ENCODE results near the gene KAZN. TPM values are rescaled to one million over a fixed set of nuclear protein-coding genes. Genes with fewer than 3 reads are reported as not detected.
"Not testable (repeated sequence)": the region's sequence is repeated elsewhere in the genome, so short reads cannot be mapped to it uniquely, and the experiment has no call there.

The KAZN gene
- total RNA-seq, 3 donors from 2014 or later, result 12.2 to 16.4 (median 16.2) TPM

DNA sequence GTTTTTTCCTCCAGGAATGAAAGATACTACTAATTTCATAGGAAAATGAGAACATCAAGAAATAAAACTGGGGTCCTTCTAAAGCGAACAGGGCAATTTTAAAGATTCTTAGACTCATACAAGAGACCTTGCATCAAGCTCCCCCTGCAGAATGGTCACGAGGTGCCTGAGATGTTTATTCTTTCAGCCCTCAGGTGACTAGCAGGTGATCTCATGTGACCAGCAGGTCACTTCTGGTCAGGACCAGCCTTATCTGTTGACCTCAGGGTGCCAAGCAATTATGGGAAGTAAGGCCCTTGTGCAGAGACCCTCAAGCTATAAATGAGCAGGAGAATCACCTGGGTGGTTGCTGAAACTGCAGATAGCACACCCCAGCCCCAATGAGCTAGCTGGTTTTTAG lies 534.5 kb downstream of the KAZN start:
- H3K4me3 ChIP-seq, result no peak overlapping the region
- TF ChIP-seq POLR2A (IDR thresholded peaks at IDR 0.05) (no peak), POLR2AphosphoS5 (IDR thresholded peaks at IDR 0.05) (no peak)
- TF ChIP-seq, protein P1, sequence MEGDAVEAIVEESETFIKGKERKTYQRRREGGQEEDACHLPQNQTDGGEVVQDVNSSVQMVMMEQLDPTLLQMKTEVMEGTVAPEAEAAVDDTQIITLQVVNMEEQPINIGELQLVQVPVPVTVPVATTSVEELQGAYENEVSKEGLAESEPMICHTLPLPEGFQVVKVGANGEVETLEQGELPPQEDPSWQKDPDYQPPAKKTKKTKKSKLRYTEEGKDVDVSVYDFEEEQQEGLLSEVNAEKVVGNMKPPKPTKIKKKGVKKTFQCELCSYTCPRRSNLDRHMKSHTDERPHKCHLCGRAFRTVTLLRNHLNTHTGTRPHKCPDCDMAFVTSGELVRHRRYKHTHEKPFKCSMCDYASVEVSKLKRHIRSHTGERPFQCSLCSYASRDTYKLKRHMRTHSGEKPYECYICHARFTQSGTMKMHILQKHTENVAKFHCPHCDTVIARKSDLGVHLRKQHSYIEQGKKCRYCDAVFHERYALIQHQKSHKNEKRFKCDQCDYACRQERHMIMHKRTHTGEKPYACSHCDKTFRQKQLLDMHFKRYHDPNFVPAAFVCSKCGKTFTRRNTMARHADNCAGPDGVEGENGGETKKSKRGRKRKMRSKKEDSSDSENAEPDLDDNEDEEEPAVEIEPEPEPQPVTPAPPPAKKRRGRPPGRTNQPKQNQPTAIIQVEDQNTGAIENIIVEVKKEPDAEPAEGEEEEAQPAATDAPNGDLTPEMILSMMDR (IDR thresholded peaks at IDR 0.05), result no peak

DNA sequence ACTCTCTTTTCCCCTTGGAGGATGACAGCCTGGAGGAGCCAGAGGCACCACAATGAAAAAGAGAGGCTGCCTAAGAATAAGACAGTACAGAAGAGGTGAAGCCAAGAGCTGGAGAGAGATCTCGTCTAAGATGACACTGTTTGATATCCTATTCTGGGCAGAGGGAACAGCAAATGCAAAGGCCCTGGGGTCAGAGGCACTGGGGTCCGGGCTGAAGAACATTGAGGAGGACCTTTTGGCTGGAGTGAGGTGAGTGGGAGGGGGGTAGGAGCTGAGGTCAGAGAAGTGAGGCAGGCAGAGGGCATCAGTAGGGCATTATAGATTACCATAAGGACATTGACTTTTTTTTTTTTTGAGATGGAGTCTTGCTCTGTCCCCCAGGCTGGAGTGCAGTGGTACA lies 535.8 kb downstream of the KAZN start:
- Histone ChIP-seq H3K9me3 (peaks cover 0 to 7% of the 10 kb centered on the region in 2 donors), H3K27ac (no peak overlapping the region), H3K27me3 (no peaks in the 10 kb centered on the region), H3K4me3 (no peak overlapping the region), H3K36me3 (no peaks in the 10 kb centered on the region), H3K4me1 (no peaks in the 10 kb centered on the region)
- intact Hi-C loops (cut with DNase I; ENCODE audit: low total_unique reads), result loop anchor here (10.0 kb wide), 1 partner anchor 291 kb away; no protein-coding TSS in a partner anchor
- TF ChIP-seq POLR2A (IDR thresholded peaks at IDR 0.05) (no peak), POLR2AphosphoS5 (IDR thresholded peaks at IDR 0.05) (no peak)
- TF ChIP-seq, protein P1 (IDR thresholded peaks at IDR 0.05), result no peak
- DNase-seq (ENCODE audit: low spot score in 2 of 2), result no peak

More for the DNA sequence above, 534.5 kb downstream of the KAZN start:
- Histone ChIP-seq H3K36me3 (no peaks in the 10 kb centered on the region), H3K27me3 (no peaks in the 10 kb centered on the region), H3K4me1 (no peaks in the 10 kb centered on the region), H3K27ac (no peak overlapping the region), H3K9me3 (peaks cover 0 to 7% of the 10 kb centered on the region in 2 donors)
- DNase-seq (ENCODE audit: low spot score in 2 of 2), result no peak
- intact Hi-C loops (cut with DNase I; ENCODE audit: low total_unique reads), result loop anchor here (2.0 to 10.0 kb wide), 2 partner anchors 16 to 292 kb away; no protein-coding TSS in a partner anchor

DNA sequence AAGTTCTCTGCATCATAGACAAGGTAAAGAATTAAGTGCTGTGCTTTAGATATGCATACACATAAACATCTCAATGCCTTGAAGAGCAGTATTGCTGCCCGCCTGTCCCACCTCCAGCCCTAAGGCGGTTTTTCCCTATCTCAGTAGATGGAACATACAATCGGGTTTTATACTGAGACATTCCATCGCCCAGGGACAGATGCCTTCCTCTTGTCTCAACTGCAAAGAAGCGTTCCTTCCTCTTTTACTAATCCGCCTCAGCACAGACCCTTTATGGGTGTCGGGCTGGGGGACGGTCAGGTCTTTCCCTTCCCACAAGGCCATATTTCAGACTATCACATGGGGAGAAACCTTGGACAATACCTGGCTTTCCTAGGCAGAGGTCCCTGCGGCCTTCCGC lies 537.1 kb downstream of the KAZN start:
- intact Hi-C loops (cut with DNase I; ENCODE audit: low total_unique reads), result loop anchor here (10.0 kb wide), 1 partner anchor 289 kb away; no protein-coding TSS in a partner anchor
- H3K9me3 ChIP-seq; H3K4me1 ChIP-seq; H3K27me3 ChIP-seq; H3K27ac ChIP-seq; H3K4me3 ChIP-seq; DNase-seq (ENCODE audit: low spot score in 2 of 2); H3K36me3 ChIP-seq: not testable (repeated sequence)

DNA sequence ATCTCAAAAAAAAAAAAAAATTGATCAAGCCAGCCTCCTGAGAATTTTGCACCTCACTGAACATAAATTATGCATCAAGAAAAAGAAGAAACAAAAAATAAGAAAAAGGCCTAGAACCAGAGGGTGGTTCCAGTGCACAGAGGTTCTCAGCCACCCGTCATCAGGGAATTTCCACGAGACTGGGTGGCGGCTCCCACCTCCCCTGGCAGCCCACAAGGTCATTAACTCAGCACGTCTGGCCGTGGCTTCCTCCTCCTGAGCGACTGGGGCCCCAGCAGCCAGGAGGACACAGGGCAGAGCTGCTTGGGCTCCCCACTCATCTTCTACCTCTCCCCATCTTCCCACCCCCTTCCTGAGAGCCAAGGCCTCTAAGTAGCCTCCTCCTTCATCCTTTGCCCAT lies 539.3 kb downstream of the KAZN start:
- no peaks in the 10 kb centered on the region for H3K36me3 ChIP-seq
- H3K9me3 ChIP-seq, result no peaks in the 10 kb centered on the region
- intact Hi-C loops (cut with DNase I; ENCODE audit: low total_unique reads), result loop anchor here (10.0 kb wide), 1 partner anchor 287 kb away; no protein-coding TSS in a partner anchor
- no peaks in the 10 kb centered on the region for H3K4me1 ChIP-seq
- no peaks in the 10 kb centered on the region for H3K27me3 ChIP-seq
- no peak for DNase-seq (ENCODE audit: low spot score in 2 of 2)
- H3K4me3 ChIP-seq, result no peak overlapping the region
- no peak overlapping the region for H3K27ac ChIP-seq
- no peak for TF ChIP-seq POLR2A (IDR thresholded peaks at IDR 0.05)
- TF ChIP-seq POLR2AphosphoS5 (IDR thresholded peaks at IDR 0.05), result no peak
- TF ChIP-seq, protein P1 (IDR thresholded peaks at IDR 0.05), result no peak

DNA sequence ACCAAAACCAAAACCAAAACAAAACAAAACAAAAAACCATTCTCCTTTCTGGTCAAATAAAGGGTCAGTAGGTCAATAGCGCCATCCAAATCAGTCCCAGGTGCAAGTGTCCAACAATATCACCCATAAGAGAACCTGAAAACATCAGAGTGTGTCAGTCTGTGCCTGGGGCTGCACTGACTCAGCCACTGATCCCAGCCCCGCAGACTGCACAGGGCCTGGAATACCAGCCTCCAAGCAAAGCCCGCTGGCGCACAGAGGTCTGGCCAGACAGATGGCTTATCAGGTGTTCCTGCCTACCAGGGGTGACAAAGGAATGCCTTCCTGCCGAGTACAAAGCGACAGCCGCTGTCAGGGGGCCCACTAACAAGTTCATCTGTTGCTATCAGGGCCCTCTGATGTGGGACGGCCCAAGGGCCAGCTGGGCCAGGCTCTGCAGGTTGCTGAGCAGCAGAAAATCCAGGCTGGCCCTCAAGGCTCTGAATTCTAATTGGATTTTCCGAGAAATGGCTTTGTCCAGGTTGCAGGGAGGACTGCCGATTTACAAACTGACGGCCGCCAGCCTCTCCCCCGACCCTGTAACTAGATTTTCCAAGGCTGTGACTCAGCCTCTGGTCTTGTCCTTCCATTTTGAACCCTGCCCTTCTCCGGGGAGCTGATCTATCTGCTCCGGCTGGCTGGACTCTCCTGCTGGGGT lies 541.3 kb downstream of the KAZN start:
- H3K36me3 ChIP-seq, result no peaks in the 10 kb centered on the region
- DNase-seq (ENCODE audit: low spot score in 2 of 2), result no peak
- no peaks in the 10 kb centered on the region for H3K27me3 ChIP-seq
- no peaks in the 10 kb centered on the region for H3K4me1 ChIP-seq
- no peak overlapping the region for H3K27ac ChIP-seq
- intact Hi-C loops (cut with DNase I; ENCODE audit: low total_unique reads), result loop anchor here (10.0 kb wide), 2 partner anchors 285 to 1965 kb away; no protein-coding TSS in a partner anchor
- H3K4me3 ChIP-seq, result no peak overlapping the region
- TF ChIP-seq POLR2AphosphoS5 (IDR thresholded peaks at IDR 0.05), result no peak
- no peak for TF ChIP-seq POLR2A (IDR thresholded peaks at IDR 0.05)
- TF ChIP-seq, protein P1 (IDR thresholded peaks at IDR 0.05), result no peak
- no peaks in the 10 kb centered on the region for H3K9me3 ChIP-seq
